HG02943 (cell line): ENCODE data around the gene USP22.

Source experiments
- ATAC-seq: cut with Tn5 transposase; IDR thresholded peaks from one replicate; pipeline ENCODE4 v1.9.1; 2021; ENCODE audit warnings: mild to moderate bottlenecking, low read depth, moderate library complexity; ENCODE audit not compliant: unreplicated experiment

USP22 gene

DNA sequence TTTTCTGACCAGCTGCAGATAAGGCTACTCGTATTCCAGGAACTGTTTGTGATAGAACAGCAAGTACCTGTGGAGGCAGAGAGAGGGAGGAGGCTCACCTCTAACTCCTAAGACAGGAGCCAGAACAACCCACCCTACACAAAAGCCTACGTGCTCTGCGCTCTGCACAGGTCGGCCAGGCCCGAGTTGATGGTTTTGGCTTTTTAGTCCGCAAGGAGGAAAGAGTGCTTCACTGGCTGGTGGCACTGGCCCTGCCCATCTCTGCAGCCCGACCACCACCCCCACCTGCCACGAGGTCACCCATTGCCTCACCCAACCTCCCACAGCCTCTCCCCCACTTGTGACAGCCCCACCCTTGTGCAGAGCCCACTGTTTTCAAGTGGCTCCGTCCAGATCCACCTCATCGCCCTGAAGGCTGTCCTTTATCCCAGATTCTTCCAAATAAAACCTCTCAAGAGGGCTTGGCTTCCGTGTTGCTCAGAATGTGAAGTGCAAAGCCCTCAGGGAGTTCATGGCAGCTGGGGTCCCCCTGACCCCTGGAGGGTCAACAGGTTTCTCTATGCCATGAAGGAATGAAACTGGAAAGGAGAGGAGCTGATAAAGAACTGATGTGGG, 39.7 kb downstream of the USP22 start:
- ATAC-seq, result no peak

- ATAC-seq, result no peak
These were observed 40.4 kb downstream of the USP22 start for GRCh38 chr17:21002309-21003006.

DNA sequence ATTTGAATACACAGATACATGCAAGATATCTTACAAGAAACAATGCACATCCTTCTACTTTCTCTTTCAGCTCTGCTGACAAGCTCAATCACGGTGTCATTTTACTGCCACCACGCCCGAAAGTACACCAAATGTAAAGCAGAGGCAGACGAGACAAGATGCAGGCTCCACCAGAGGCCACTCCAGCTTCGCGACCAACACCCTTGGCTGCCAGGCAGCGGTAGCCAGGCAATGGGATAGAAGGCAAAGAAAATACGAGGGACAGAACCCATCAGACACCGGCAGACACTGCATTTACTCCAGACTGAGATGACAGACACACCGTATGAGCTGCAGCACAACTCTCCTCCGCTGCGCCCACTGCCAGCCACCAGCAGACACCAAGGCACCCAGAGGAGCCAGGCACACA, 41.0 kb downstream of the USP22 start:
- no peak for ATAC-seq

DNA sequence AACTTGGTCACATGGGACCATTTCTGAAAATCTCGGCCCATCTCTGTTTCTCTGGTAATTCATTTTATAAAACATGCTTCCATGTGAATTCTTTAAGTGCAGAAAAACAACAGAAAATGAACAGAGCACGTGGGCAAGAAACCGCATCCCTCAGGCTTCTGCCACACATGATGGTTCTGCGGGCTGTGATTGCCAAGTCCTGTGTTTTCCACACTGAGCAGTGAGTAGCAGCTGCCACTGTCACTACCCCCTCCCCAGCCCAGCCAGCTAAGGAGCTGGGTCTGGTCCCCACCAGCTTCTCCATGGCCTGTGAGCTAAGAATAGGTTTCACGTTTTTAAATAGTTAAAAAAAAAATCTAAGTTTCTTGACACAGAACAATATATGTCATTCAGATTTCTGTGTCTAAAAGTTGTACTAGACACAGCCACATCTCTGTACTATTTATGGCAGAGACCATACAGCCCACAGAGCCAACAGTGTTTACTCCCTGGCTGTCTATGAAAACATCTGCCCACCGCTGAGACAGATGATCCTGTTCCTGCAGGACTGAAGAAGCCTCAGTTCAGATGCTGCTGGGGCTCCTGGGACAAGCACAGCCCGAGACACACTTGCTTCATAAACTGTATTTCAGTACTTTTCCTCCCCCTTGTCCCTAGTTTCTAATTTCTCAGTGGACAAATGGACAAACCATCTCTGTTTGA, 41.5 kb downstream of the USP22 start:
- ATAC-seq, result no peak

DNA sequence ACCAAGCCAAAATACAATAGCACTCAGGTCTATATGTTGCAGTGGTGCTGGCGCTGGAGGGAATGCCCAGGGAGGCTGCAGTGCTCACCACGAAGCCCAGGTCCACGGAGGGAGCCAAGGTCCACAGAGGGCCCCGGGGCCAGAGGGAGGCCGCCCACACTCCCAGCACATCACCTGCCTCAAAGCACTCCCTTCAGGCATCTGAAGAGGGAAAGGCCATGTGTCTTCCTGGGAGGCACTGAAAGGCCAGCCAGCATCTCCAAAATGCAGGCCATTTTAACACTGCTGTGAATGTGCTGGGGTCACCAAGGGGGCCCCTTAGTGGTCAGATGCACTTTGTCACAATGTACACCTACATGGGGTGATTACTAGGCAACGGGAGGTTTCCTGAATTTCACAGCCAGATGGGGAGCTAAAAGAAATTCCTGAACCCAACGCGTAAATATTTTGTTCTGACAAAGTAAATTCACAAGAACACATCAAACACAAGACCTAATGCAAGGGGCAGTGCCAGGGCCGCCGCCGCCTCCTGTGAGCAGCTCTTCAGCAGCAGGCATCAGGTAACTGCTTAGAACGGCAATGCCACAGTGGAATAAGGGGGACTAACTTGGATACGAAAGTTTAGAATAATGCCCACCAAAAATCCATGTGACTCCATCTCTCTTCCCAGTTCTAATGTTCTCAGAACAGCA, 42.8 kb downstream of the USP22 start:
- no peak for ATAC-seq

DNA sequence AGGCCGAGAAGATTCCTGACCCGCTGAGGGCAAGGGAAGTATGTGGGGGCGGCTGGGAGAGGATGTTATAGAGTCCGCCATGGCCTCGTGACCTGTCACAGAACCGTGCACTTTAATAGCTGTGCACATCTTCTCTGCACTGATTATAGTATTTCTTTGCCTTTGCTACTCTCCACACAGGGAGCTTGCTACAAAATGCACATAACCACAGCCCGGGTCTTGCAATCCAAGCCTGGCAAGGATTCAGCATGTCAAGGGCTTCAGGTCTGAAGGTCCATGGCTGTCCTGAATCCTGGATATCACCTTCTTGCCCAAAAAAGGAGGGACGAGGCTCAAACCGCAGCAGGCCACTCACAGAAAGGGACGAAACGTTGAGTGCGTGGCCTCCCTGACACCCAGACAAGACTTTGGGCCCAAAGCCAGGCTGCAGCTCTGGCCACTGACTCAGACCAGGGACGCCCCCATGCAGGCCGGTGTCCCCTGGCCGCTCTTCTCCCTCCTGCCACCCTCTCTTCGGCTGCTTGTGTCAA, 43.7 kb downstream of the USP22 start:
- ATAC-seq, result no peak

DNA sequence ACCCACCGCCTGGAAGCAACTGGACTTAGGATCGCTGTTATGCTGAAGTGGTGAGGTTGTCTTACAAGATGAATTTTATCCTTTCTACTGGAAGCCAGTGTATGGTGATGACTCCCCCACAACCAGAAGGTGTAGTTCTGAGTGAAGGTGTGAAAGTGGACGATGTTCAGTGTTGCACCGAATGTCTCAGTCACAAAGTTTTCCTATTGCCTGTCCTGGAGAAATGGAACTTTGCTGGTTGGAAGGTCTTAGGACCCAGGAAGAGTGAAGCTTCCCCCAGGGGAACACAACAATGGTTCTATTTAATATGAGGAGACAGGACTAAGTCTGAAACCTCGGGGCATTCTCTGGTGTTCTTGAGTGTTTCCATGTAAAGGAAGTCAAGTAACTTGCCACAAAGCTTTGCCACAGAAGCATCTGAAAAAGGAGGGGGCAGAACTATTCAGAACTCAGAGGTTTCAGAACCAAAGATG, 44.2 kb downstream of the USP22 start:
- ATAC-seq, result no peak

DNA sequence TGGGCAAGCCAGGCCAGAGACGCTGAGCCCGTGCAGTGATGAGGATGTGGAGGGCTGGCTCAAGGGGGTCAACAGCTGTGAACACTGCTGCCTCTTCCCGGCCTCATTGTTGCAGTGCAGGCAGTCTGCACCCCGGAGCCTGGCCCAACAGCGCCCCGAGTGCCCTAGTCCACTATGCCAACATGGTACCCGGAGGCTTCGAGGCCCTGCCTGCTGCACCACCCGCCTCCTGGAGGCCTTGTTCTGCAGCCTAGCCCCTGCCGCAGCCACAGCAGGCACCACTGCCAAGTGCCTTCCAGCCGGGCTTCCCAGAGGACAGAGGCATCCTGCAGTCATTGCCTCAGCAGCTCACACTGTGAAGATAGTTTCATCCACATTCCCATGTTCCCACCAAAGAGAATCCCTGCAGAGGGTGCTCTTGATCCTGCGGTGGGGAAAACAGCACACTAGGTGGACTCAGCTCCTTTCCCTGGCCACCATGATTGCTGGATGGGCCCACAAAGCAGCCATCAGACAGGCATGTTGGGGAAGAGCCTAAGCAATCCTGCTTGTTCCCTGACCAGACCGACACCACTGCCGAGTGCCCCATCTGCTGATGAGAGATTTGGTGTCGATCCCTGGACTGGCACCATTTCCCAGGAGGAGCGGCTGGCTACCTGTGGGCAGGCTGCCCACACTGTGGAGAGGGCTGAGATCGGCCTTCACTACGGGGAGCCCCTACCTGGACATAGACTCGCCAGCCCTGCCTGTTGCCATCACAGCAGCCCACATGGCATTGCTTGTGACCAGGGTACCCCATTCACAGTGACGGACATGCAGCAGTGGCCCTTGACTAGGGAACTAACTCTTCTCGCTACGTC, 44.9 kb downstream of the USP22 start:
- no peak for ATAC-seq

GRCh38 chr17:20996724-20997615, 45.8 kb downstream of the USP22 start:
- no peak for ATAC-seq

DNA sequence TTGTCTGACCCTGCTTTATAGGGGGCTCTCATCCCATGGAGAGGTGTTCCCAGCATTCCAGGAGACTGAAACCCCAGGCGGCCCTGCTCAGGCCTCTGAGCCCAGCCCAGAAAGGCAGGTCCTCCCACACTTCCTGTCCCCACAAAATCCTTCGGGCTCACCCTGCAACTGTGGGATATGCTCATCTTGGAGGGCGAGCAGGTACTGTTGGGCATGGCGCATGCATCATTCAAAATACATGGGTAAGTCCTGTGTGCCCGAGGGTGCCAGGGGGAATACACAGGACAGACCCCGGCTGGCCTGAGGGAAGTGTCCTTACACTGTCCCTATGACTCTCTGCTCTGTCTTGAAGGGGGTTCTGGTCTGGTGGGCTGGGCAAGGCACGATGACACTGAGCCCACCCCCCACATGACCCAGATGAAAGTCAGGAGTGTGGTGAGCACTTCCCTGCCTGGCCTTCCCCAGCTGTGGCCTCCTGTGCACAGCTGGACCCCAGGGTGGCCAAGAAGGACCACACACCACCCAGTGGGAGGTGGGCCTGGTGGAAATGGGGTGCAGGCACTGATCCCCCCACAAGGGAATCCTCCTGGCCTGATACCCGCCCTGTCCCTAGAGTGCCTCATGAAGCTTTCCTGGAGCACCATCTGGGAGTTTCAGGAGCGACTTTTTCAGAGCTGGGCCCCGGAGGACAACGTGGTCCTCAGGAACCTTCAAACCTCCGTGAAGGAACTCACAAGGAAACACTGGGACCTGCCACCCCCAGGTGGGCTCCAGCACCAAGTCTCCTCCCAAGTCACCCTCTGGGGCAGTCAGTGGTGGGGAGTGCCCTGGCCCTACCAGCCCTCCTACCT, 46.7 kb downstream of the USP22 start:
- ATAC-seq, result no peak

DNA sequence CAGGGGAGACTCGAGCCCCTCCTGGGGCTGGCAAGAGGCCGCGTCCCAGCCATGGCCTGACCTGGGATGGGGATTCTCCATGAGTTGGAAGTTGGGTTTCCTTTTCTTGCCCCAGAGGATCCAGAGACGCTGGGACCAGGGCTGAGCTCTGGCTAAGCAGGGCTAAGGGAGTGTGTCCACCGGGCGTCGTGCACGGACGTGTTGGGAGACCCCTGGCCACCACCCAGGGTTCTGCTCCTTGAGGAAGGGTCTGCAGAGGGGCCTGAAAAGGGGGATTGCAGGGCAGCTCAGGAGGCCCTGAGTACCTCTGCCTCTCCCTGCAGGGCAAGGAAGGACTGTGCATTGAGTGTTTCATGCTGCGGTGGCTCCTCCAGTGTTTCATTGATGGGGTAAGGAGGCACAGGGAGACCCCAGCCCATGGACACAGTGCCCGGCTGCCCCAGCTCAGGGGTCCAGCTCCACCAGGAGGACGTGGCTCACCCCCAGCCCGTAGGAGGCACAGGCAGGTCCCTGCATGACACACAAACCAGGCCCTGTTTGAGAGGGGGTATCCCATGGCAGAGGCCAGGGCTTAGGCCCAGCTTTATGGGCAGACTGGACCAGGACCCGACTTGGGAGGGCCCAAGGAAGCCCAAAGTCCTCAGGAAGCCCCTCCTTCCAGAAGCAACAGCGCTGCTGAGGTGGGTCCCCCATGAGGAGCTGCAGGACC, 47.5 kb downstream of the USP22 start:
- ATAC-seq, result no peak

GRCh38 chr17:20994779-20995149, 48.0 kb downstream of the USP22 start:
- no peak for ATAC-seq

GRCh38 chr17:20993863-20994778, 48.7 kb downstream of the USP22 start:
- ATAC-seq, result no peak

DNA sequence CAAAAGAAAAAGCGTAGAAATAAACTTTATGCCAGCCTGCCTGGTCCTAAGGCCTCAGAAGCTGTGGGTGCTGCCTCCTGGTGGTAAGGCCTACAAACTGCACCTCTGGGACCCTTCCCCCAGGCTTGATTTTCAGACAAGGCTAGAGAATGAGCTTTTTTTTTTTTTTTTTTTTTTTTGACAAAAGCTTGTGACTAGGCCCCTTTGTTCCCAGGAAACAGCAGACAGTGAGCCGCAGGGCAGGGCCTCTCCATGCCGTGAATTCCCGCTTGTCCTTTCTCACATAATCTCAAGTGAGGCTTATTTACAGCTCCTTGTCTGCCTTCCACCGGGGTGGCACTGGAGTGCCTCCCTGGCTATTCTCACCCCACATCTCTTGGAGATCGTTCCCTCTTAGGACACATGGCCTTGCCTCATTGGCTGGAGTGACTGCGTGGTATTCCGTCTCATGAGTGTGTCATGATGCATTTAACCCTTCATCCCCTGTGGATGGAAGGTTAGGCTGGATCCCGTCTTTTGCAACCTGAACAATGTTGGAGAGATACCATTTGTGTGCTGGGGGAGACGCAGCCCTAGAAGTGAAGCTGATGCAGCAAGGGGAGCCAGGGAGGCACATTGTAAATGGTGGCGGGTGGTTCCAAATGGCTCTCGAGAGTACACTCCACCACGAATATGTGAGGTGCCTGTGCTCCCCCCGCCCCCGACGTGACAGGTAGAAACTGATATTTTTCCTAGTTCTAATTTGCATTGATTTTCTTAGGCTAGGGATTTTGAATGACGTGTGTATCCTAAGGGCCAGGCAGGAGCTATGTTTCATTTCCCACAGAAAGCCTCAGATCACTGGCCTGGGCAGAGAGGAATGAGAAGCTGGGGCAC, 49.6 kb downstream of the USP22 start:
- no peak for ATAC-seq

DNA sequence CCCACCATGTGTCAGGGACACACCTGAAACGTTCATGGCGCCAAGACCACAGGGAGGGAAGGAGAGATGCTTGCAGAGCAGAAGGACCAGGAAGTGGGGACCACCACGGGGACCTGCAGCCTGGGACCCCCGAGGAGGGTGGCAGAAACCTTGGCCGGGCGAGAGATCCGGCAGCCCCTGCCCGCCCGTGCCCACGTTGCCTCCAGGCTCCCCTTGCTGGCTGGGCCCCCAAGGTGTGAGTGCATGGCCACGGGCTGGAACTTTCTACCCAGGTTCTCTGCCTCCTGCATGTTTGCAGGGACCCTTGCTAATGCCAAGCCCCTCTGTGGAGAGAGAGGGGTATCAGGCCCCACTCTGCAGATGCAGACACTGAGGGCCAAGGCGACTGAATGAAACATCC, 50.4 kb downstream of the USP22 start:
- ATAC-seq, result no peak
